Astrocyte (in vitro differentiated cells and primary cell): ENCODE data around the gene NTN3. TPM values are rescaled to one million over a fixed set of nuclear protein-coding genes. Genes with fewer than 3 reads are reported as not detected.

Experiments used
- DNase-seq: peaks from one replicate; pipeline ENCODE4 v3.0.0-alpha.2; 2010; ENCODE audit warnings: low read depth
- FAIRE-seq: peaks from 2 replicates; lab custom pipeline; 2011; peaks lifted over from hg19 to GRCh38; lab: Jason Lieb, UNC
- H2AFZ ChIP-seq: 2 replicates; pipeline ENCODE4 v1.6.0; 2012; ENCODE audit warnings: low read depth, low read length, inconsistent platforms
- H3K27ac ChIP-seq: 2 replicates; pipeline ENCODE4 v1.5.1; 2011; ENCODE audit warnings: low read depth, low read length, inconsistent platforms
- H3K27me3 ChIP-seq: 2 replicates; pipeline ENCODE4 v1.6.0; 2011; ENCODE audit warnings: low read length, inconsistent platforms; ENCODE audit not compliant: insufficient read depth
- H3K36me3 ChIP-seq: 2 replicates; pipeline ENCODE4 v1.5.1; 2011; ENCODE audit warnings: low read length, inconsistent platforms; ENCODE audit not compliant: insufficient read depth
- H3K4me1 ChIP-seq: 2 replicates; pipeline ENCODE4 v1.5.1; 2011; ENCODE audit warnings: low read length, inconsistent platforms; ENCODE audit not compliant: insufficient read depth
- H3K4me2 ChIP-seq: 2 replicates; pipeline ENCODE4 v1.6.0; 2012; ENCODE audit warnings: low read length, inconsistent platforms
- H3K4me3 ChIP-seq: 2 replicates; pipeline ENCODE4 v1.5.1; 2011; ENCODE audit warnings: low read depth, mild to moderate bottlenecking, low read length, inconsistent platforms; ENCODE audit not compliant: insufficient read depth
- H3K79me2 ChIP-seq: 2 replicates; pipeline ENCODE4 v1.6.0; 2012; ENCODE audit warnings: mild to moderate bottlenecking, low read length, inconsistent platforms; ENCODE audit not compliant: insufficient read depth
- H3K9ac ChIP-seq: 2 replicates; pipeline ENCODE4 v1.6.0; 2012; ENCODE audit warnings: mild to moderate bottlenecking, low read length, inconsistent platforms
- H3K9me3 ChIP-seq: 2 replicates; pipeline ENCODE4 v1.5.1; 2012; ENCODE audit warnings: low read depth, mild to moderate bottlenecking, low read length, inconsistent platforms; ENCODE audit not compliant: insufficient read depth
- H4K20me1 ChIP-seq: 2 replicates; pipeline ENCODE4 v1.6.0; 2012; ENCODE audit warnings: low read length, inconsistent platforms; ENCODE audit not compliant: insufficient read depth
- H3K27ac Mint-ChIP-seq: one replicate; pipeline ENCODE4 v1.8.0; 2021; ENCODE audit warnings: mild to moderate bottlenecking, mixed read lengths; ENCODE audit not compliant: unreplicated experiment
- H3K27me3 Mint-ChIP-seq: one replicate; pipeline ENCODE4 v1.8.0; 2021; ENCODE audit warnings: low read depth, mixed read lengths; ENCODE audit not compliant: unreplicated experiment
- H3K36me3 Mint-ChIP-seq: one replicate; pipeline ENCODE4 v1.8.0; 2021; ENCODE audit warnings: low read depth, mixed read lengths; ENCODE audit not compliant: unreplicated experiment
- H3K4me1 Mint-ChIP-seq: one replicate; pipeline ENCODE4 v1.8.0; 2021; ENCODE audit warnings: low read depth, mixed read lengths; ENCODE audit not compliant: unreplicated experiment
- H3K4me3 Mint-ChIP-seq: one replicate; pipeline ENCODE4 v1.8.0; 2021; ENCODE audit warnings: mild to moderate bottlenecking, moderate library complexity, mixed read lengths; ENCODE audit not compliant: unreplicated experiment
- H3K9me3 Mint-ChIP-seq: one replicate; pipeline ENCODE4 v1.8.0; 2021; ENCODE audit warnings: mild to moderate bottlenecking, mixed read lengths; ENCODE audit not compliant: unreplicated experiment
- CTCF ChIP-seq: IDR thresholded peaks from 2 replicates; pipeline ENCODE4 v1.5.1; 2011; ENCODE audit warnings: low read depth, mild to moderate bottlenecking, inconsistent platforms, low read length, moderate library complexity; ENCODE audit not compliant: insufficient read depth
- EZH2 ChIP-seq: IDR thresholded peaks from 2 replicates; pipeline ENCODE4 v1.6.1; 2012; ENCODE audit warnings: mild to moderate bottlenecking, low read length, inconsistent platforms; ENCODE audit not compliant: insufficient read depth
- total RNA-seq: library from RNA; stranded (reverse); gene quantifications from 2 replicates; pipeline ENCODE4 v1.2.1, GENCODE V29; 2021

The NTN3 gene
- total RNA-seq, 1 donor from 2014 or later: 1.1 TPM

GRCh38 chr16:2436110-2436509 lies 35.0 kb upstream of the NTN3 start:
- no peaks in the 10 kb centered on the region for H3K4me1 Mint-ChIP-seq
- H3K4me3 Mint-ChIP-seq: no peak overlapping the region
- H3K27me3 Mint-ChIP-seq: no peaks in the 10 kb centered on the region
- H3K36me3 Mint-ChIP-seq: peaks cover 21% of the 10 kb centered on the region
- no peaks in the 10 kb centered on the region for H3K9me3 Mint-ChIP-seq
- H3K79me2 ChIP-seq: peaks cover 33% of the 10 kb centered on the region
- H3K4me2 ChIP-seq: no peak overlapping the region
- no peak overlapping the region for H2AFZ ChIP-seq
- H3K9me3 ChIP-seq: no peaks in the 10 kb centered on the region
- H3K4me1 ChIP-seq: peaks cover under 1% of the 10 kb centered on the region
- FAIRE-seq (no peak), DNase-seq (no peak)
- peaks cover 12% of the 10 kb centered on the region for H3K36me3 ChIP-seq
- no peak overlapping the region for H3K27ac Mint-ChIP-seq
- no peak overlapping the region for H3K9ac ChIP-seq
- H4K20me1 ChIP-seq: peaks cover 13% of the 10 kb centered on the region
- H3K27me3 ChIP-seq: no peaks in the 10 kb centered on the region
- TF ChIP-seq CTCF: no peak
- no peak for TF ChIP-seq EZH2
- H3K4me3 ChIP-seq: no peak overlapping the region
- no peak overlapping the region for H3K27ac ChIP-seq

GRCh38 chr16:2437032-2437790 lies 33.9 kb upstream of the NTN3 start:
- DNase-seq (no peak), FAIRE-seq (no peak)
- H3K9ac ChIP-seq: no peak overlapping the region
- no peaks in the 10 kb centered on the region for H3K4me1 Mint-ChIP-seq
- H3K4me3 Mint-ChIP-seq: no peak overlapping the region
- H3K27me3 ChIP-seq: no peaks in the 10 kb centered on the region
- peaks cover 11% of the 10 kb centered on the region for H4K20me1 ChIP-seq
- no peaks in the 10 kb centered on the region for H3K9me3 ChIP-seq
- no peak overlapping the region for H3K4me2 ChIP-seq
- no peaks in the 10 kb centered on the region for H3K4me1 ChIP-seq
- peaks cover 21% of the 10 kb centered on the region for H3K36me3 Mint-ChIP-seq
- H3K27me3 Mint-ChIP-seq: no peaks in the 10 kb centered on the region
- H3K36me3 ChIP-seq: peaks cover 12% of the 10 kb centered on the region
- H3K27ac ChIP-seq: no peak overlapping the region
- H3K27ac Mint-ChIP-seq: no peak overlapping the region
- no peaks in the 10 kb centered on the region for H3K9me3 Mint-ChIP-seq
- TF ChIP-seq CTCF (no peak), EZH2 (no peak)
- no peak overlapping the region for H2AFZ ChIP-seq
- peaks cover 22% of the 10 kb centered on the region for H3K79me2 ChIP-seq
- H3K4me3 ChIP-seq: no peak overlapping the region

- no peak overlapping the region for H3K4me3 Mint-ChIP-seq
- peaks cover 6% of the 10 kb centered on the region for H3K36me3 ChIP-seq
- no peak overlapping the region for H3K27ac Mint-ChIP-seq
- H3K4me1 ChIP-seq: no peaks in the 10 kb centered on the region
- H3K27me3 Mint-ChIP-seq: no peaks in the 10 kb centered on the region
- no peak overlapping the region for H3K9ac ChIP-seq
- H3K27me3 ChIP-seq: no peaks in the 10 kb centered on the region
- no peaks in the 10 kb centered on the region for H3K4me1 Mint-ChIP-seq
- no peaks in the 10 kb centered on the region for H3K9me3 Mint-ChIP-seq
- FAIRE-seq (no peak), DNase-seq (no peak)
- H3K9me3 ChIP-seq: no peaks in the 10 kb centered on the region
- no peak overlapping the region for H3K4me2 ChIP-seq
- peaks cover 6% of the 10 kb centered on the region for H4K20me1 ChIP-seq
- H3K27ac ChIP-seq: no peak overlapping the region
- peaks cover 13% of the 10 kb centered on the region for H3K79me2 ChIP-seq
- no peak for TF ChIP-seq EZH2
- TF ChIP-seq CTCF: no peak
- H3K36me3 Mint-ChIP-seq: peaks cover 21% of the 10 kb centered on the region
- no peak overlapping the region for H3K4me3 ChIP-seq
- no peak overlapping the region for H2AFZ ChIP-seq
These were observed 33.0 kb upstream of the NTN3 start for GRCh38 chr16:2438121-2438520.
